ENCODE data around the gene SLCO4C1. TPM values are rescaled to one million over a fixed set of nuclear protein-coding genes. Genes with fewer than 3 reads are reported as not detected.

SLCO4C1 gene
- total and polyA plus RNA-seq, 9 of the 15 experiments (the other 6 are each of a cell fraction or from before 2014, with no cell fraction given): 0.04 to 1.1 (median 0.13) TPM; not detected in 1

GRCh38 chr5:102283102-102283797 lies 12.8 kb downstream of the SLCO4C1 start (continued):
- no peak for TF ChIP-seq REST (IDR thresholded peaks at IDR 0.05; ENCODE audit: borderline replicate concordance)
- TF ChIP-seq REST (CRISPR knock-in tag; IDR thresholded peaks at IDR 0.05; ENCODE audit: low read depth): no peak
- TF ChIP-seq CC2D1A (IDR thresholded peaks at IDR 0.05): no peak
- no peak for TF ChIP-seq BRF1 (IDR thresholded peaks at IDR 0.05; ENCODE audit: borderline replicate concordance, extremely low read depth, insufficient read length)
- TF ChIP-seq HNRNPUL1 (IDR thresholded peaks at IDR 0.05; ENCODE audit: low read length): no peak
- no peak for TF ChIP-seq MTF1 (CRISPR knock-in tag; IDR thresholded peaks at IDR 0.05; ENCODE audit: borderline replicate concordance)

Data from K562 (cell line).